Fibroblast of lung (primary cell): Measurements from ENCODE around the gene SMG7.

Experiments
- EZH2 ChIP-seq: IDR thresholded peaks from 2 replicates; pipeline ENCODE4 v1.5.1; 2012; ENCODE audit warnings: low read length, control low read depth, mild to moderate bottlenecking; ENCODE audit errors: missing control alignments
- TF ChIP-seq, protein P1 (sequence below), 2 donors: IDR thresholded peaks in 1 of 2; conservative IDR thresholded peaks in 1 of 2; 1 replicate in 1 of 2; 2 replicates in 1 of 2; pipeline ENCODE4 v1.5.1; 2011 to 2012; ENCODE audit warnings: low read length in 2 of 2, control low read depth in 1 of 2, inconsistent platforms in 1 of 2, low read depth in 1 of 2, mild to moderate bottlenecking in 1 of 2

DNA sequence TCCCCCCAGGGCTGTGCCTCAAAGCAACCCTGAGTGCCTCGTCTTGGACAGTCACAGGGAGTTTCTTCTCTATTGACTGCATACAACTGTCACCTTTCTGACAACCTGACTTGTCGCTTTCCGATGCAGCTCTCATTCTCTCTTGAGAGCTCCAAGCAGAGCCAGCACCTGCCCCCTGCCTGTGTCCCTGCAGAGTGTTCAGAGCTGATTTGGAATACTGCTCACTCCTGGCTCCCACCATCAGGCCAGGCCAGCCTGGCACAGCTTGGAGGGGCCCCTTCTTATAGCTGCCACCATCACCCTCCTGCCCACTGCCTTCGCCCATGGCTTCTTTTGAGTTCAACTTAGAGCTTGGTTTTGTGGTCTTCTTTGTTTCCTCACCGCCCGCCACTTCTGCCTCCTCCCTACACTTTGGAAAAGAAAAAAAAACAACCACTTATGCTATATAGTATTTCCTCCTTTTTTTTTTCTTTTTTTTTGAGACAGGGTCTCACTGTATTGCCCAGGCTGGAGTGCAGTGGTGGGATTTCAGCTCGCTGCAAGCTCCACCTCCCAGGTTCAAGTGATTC is 105.7 kb downstream of the SMG7 start:
- TF ChIP-seq, protein P1, sequence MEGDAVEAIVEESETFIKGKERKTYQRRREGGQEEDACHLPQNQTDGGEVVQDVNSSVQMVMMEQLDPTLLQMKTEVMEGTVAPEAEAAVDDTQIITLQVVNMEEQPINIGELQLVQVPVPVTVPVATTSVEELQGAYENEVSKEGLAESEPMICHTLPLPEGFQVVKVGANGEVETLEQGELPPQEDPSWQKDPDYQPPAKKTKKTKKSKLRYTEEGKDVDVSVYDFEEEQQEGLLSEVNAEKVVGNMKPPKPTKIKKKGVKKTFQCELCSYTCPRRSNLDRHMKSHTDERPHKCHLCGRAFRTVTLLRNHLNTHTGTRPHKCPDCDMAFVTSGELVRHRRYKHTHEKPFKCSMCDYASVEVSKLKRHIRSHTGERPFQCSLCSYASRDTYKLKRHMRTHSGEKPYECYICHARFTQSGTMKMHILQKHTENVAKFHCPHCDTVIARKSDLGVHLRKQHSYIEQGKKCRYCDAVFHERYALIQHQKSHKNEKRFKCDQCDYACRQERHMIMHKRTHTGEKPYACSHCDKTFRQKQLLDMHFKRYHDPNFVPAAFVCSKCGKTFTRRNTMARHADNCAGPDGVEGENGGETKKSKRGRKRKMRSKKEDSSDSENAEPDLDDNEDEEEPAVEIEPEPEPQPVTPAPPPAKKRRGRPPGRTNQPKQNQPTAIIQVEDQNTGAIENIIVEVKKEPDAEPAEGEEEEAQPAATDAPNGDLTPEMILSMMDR (conservative IDR thresholded peaks at IDR 0.05 in 1 of 2, IDR thresholded peaks at IDR 0.05 in 1 of 2; ENCODE audit: low read depth in 1 of 2, low read length in 2 of 2), result no peak
- TF ChIP-seq EZH2, result no peak
